Smooth muscle cell (in vitro differentiated cells): ENCODE measurements around the gene BID. TPM values are rescaled to one million over a fixed set of nuclear protein-coding genes. Genes with fewer than 3 reads are reported as not detected.
A peak's percentile ranks its signal among the peaks of the same experiment; 100 is the strongest.
"Not testable (repeated sequence)": the region's sequence is repeated elsewhere in the genome, so short reads cannot be mapped to it uniquely, and the experiment has no call there.

Experiments used
- DNase-seq: peaks from one replicate; lab custom pipeline; 2025; ENCODE audit not compliant: unreplicated experiment; lab: John Stamatoyannopoulos, UW
- H2AFZ ChIP-seq: fragments of 200-600 bp; sonication (generic); 2 replicates; pipeline ENCODE4 v1.6.0; 2016; ENCODE audit warnings: antibody characterized with exemption, low read depth, mild to moderate bottlenecking
- H3F3A ChIP-seq: fragments of 200-600 bp; sonication (generic); 2 replicates; pipeline ENCODE4 v1.6.0; 2017; ENCODE audit warnings: antibody characterized with exemption, low read depth
- H3K27ac ChIP-seq: fragments of 200-600 bp; sonication (generic); 2 replicates; pipeline ENCODE4 v1.5.1; 2016; ENCODE audit warnings: low read depth, mild to moderate bottlenecking
- H3K27me3 ChIP-seq: fragments of 200-600 bp; sonication (generic); 2 replicates; pipeline ENCODE4 v1.6.1; 2016; ENCODE audit warnings: low read depth, mild to moderate bottlenecking
- H3K36me3 ChIP-seq: fragments of 200-600 bp; sonication (generic); 2 replicates; pipeline ENCODE4 v1.5.1; 2016; ENCODE audit warnings: low read depth
- H3K4me1 ChIP-seq: fragments of 200-600 bp; sonication (generic); 2 replicates; pipeline ENCODE4 v1.5.1; 2016; ENCODE audit warnings: low read depth
- H3K4me2 ChIP-seq: fragments of 200-600 bp; sonication (generic); 2 replicates; pipeline ENCODE4 v1.6.0; 2016; ENCODE audit warnings: mild to moderate bottlenecking
- H3K4me3 ChIP-seq: fragments of 200-600 bp; sonication (generic); 2 replicates; pipeline ENCODE4 v1.5.1; 2016; ENCODE audit warnings: mild to moderate bottlenecking
- H3K79me2 ChIP-seq: fragments of 200-600 bp; sonication (generic); 2 replicates; pipeline ENCODE4 v1.6.0; 2016; ENCODE audit warnings: low read depth, mild to moderate bottlenecking
- H3K9ac ChIP-seq: fragments of 200-600 bp; sonication (generic); 2 replicates; pipeline ENCODE4 v1.6.0; 2016; ENCODE audit warnings: low read depth
- H3K9me3 ChIP-seq: fragments of 200-600 bp; sonication (generic); replicated peaks from 2 replicates; pipeline ENCODE4 v1.5.1; 2016; ENCODE audit warnings: low read depth
- H4K20me1 ChIP-seq: fragments of 200-600 bp; sonication (generic); 2 replicates; pipeline ENCODE4 v1.6.0; 2016; ENCODE audit warnings: low read depth
- WGBS: methylation state at CpG from one replicate; pipeline ENCODE4 v1.1.7; 2016; ENCODE audit warnings: low lambda C conversion rate; 5-methylcytosine and 5-hydroxymethylcytosine counted together
- polyA plus RNA-seq: library from polyadenylated mRNA; unstranded; fragments of >200 nt; fragmentation: Nextera tagmentation; extraction: Ambion mirVana; gene quantifications from 2 replicates; pipeline ENCODE4 v1.2.1, GENCODE V29; 2016
- total RNA-seq: library from RNA; depleted of rRNA; stranded (reverse); fragments of >200 nt; gene quantifications from 2 replicates; pipeline ENCODE4 v1.2.3, GENCODE V29; 2014
- TF ChIP-seq, protein P1 (sequence below): fragments of 200-600 bp; sonication (generic); IDR thresholded peaks from 2 replicates; pipeline ENCODE4 v1.5.1; 2017; ENCODE audit warnings: borderline replicate concordance, mild to moderate bottlenecking, antibody characterized with exemption; ENCODE audit not compliant: insufficient read depth, poor library complexity, severe bottlenecking

The BID gene
- total and polyA plus RNA-seq, 2 experiments from 2014 or later = 8.1 to 26.9 TPM

GRCh38 chr22:17698948-17699347 lies 75.3 kb downstream of the BID start:
- TF ChIP-seq, protein P1, sequence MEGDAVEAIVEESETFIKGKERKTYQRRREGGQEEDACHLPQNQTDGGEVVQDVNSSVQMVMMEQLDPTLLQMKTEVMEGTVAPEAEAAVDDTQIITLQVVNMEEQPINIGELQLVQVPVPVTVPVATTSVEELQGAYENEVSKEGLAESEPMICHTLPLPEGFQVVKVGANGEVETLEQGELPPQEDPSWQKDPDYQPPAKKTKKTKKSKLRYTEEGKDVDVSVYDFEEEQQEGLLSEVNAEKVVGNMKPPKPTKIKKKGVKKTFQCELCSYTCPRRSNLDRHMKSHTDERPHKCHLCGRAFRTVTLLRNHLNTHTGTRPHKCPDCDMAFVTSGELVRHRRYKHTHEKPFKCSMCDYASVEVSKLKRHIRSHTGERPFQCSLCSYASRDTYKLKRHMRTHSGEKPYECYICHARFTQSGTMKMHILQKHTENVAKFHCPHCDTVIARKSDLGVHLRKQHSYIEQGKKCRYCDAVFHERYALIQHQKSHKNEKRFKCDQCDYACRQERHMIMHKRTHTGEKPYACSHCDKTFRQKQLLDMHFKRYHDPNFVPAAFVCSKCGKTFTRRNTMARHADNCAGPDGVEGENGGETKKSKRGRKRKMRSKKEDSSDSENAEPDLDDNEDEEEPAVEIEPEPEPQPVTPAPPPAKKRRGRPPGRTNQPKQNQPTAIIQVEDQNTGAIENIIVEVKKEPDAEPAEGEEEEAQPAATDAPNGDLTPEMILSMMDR = no peak

GRCh38 chr22:17698276-17698675 lies 76.0 kb downstream of the BID start:
- WGBS = 100% methylated on average over 3 of the region's 3 CpGs

More at GRCh38 chr22:17698948-17699347, 75.3 kb downstream of the BID start:
- no peak overlapping the region for H3K4me2 ChIP-seq
- no peaks in the 10 kb centered on the region for H3K79me2 ChIP-seq
- no peak overlapping the region for H3K9ac ChIP-seq
- no peaks in the 10 kb centered on the region for H3K36me3 ChIP-seq
- H4K20me1 ChIP-seq = peaks cover 9% of the 10 kb centered on the region
- peaks cover 4% of the 10 kb centered on the region for H3K4me1 ChIP-seq
- no peaks in the 10 kb centered on the region for H3K9me3 ChIP-seq
- no peaks in the 10 kb centered on the region for H3K27me3 ChIP-seq
- no peak for DNase-seq
- H3K4me3 ChIP-seq = no peak overlapping the region
- no peaks in the 10 kb centered on the region for H3F3A ChIP-seq
- H3K27ac ChIP-seq = no peak overlapping the region
- no peak overlapping the region for H2AFZ ChIP-seq

DNA sequence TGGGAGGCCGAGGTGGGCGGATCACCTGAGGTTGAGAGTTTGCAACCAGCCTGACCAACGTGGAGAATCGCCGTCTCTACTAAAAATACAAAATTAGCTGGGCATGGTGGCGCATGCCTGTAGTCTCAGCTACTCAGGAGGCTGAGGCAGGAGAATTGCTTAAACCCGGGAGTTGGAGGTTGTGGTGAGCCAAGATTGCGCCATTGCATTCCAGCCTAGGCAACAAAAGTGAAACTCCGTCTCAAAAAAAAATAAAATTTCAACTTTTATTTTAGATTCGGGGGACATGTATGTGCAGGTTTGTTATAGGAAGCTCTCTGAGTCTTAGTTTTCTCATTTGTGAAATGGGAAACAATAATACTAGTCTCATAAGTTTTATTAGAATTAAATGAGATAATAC lies 77.1 kb downstream of the BID start:
- not testable (repeated sequence) for H3K79me2 ChIP-seq, H4K20me1 ChIP-seq, H3F3A ChIP-seq, H3K4me2 ChIP-seq, H3K9ac ChIP-seq, H3K36me3 ChIP-seq, H3K4me3 ChIP-seq, H2AFZ ChIP-seq, H3K4me1 ChIP-seq, DNase-seq, H3K27ac ChIP-seq, H3K9me3 ChIP-seq, H3K27me3 ChIP-seq
- WGBS = 92% methylated on average over 10 of the region's 10 CpGs

More at GRCh38 chr22:17698276-17698675, 76.0 kb downstream of the BID start:
- not testable (repeated sequence) for H3K4me2 ChIP-seq, H3F3A ChIP-seq, H2AFZ ChIP-seq, H3K79me2 ChIP-seq, H3K9ac ChIP-seq, H3K27me3 ChIP-seq, H3K36me3 ChIP-seq, H3K4me3 ChIP-seq, H4K20me1 ChIP-seq, H3K27ac ChIP-seq, H3K9me3 ChIP-seq, H3K4me1 ChIP-seq, DNase-seq

GRCh38 chr22:17695986-17696385 lies 78.3 kb downstream of the BID start:
- no peak overlapping the region for H3K4me3 ChIP-seq
- H2AFZ ChIP-seq = no peak overlapping the region
- 71% methylated on average over 5 of the region's 5 CpGs for WGBS
- H3K36me3 ChIP-seq = no peaks in the 10 kb centered on the region
- no peak for DNase-seq
- H3K27me3 ChIP-seq = no peaks in the 10 kb centered on the region
- TF ChIP-seq, protein P1 = no peak
- H3K9me3 ChIP-seq = no peaks in the 10 kb centered on the region
- H4K20me1 ChIP-seq = peaks cover 9% of the 10 kb centered on the region
- peaks cover 4% of the 10 kb centered on the region for H3K4me1 ChIP-seq
- H3K4me2 ChIP-seq = peak overlapping the region; percentile 37
- peak overlapping the region; percentile 56 for H3K27ac ChIP-seq
- H3F3A ChIP-seq = no peaks in the 10 kb centered on the region
- no peaks in the 10 kb centered on the region for H3K79me2 ChIP-seq
- no peak overlapping the region for H3K9ac ChIP-seq

DNA sequence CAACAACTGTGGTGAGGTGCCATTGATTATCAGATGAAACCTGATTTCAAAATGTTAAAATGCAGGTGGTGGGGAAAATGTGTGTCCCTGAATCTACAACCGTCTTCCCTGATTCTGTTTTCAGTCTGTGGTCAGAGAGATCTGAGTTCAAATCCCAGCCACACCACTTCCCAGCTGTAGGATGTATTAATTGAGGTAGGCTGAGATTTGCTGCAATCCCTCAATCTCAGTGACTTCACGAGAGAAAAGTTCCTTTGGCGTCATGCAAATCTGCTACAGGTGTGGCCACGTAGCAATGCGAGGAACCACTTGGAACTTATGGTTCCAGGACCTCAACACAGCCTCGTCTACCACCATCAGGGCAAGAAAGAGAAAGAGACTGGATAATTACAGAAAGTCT lies 79.5 kb downstream of the BID start:
- TF ChIP-seq, protein P1 = no peak
- H3K4me1 ChIP-seq = peaks cover 4% of the 10 kb centered on the region
- no peak overlapping the region for H3K27ac ChIP-seq
- no peak overlapping the region for H3K9ac ChIP-seq
- H3K4me2 ChIP-seq = no peak overlapping the region
- WGBS = 96% methylated on average over 6 of the region's 6 CpGs
- H3K4me3 ChIP-seq = no peak overlapping the region
- H3K79me2 ChIP-seq = no peaks in the 10 kb centered on the region
- H2AFZ ChIP-seq = no peak overlapping the region
- no peak for DNase-seq
- no peaks in the 10 kb centered on the region for H3K36me3 ChIP-seq
- H3F3A ChIP-seq = no peaks in the 10 kb centered on the region
- H3K27me3 ChIP-seq = no peaks in the 10 kb centered on the region
- no peaks in the 10 kb centered on the region for H3K9me3 ChIP-seq
- H4K20me1 ChIP-seq = peaks cover 9% of the 10 kb centered on the region
